NCI-H446 (cell line): Measurements from ENCODE around the gene RTP2.

Experiments used
- DNase-seq, 2 experiments: peaks; one replicate each; lab custom pipeline; 2025; lab: John Stamatoyannopoulos, UW

The RTP2 gene

DNA sequence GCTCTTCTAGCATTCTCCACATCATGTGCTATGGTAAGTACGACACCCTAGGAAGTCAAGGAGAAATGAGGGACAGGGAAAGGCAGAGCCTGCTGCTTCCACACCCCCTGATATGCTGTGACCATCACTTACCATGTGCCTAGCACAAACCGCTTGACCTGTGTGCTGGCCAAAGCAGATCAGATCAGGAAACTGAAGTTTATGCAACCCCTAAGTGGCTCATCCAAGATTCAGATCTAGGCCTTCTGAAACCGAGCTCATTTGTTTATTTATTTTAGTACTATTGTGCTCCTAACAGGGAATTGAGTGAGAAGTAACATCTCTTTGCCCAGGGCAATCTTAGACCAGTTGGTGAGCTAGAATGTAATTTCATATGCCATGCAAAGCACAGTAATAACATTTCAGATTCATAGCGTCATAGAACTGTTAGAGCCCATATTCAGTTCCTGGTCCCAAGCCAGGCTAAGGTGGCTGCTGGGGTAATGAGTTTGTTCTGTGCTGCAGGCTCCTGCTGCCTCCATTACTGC, at the start of gene RTP2:
Gene RTP2 (minus strand): TSS at position 51 of the 527 bp plus-strand sequence. CDS start 429 bp downstream, outside the sequence.
- no peak for DNase-seq

DNA sequence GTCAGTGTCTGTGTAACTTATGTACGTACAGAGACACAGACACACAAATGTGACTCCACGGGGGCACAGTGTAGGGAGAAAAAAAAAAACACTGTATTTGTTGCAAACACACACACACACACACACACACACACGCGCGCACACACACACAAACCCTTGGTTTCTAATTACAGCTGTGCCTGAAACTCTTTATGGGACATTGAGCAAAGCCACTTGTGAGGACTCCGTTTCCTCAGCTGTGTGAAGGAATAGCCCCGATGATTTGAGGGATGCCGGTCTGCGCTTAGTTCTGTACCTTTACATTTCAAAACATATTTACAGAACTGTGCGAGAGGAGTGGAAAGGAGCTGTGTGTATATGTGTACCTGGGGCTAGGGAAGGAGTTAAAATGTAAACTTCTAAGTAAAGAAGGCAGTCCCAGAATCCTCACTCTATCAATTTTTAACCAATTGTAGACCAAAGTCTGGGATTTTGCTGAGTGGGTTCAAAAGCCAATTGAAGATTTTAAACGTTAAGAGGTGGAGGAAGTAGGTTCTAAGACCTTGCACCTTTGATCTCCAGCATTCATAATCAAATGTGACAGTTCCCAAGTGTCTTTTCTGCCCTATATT, 48.3 kb upstream of the RTP2 start:
- DNase-seq, result no peak

GRCh38 chr3:187750006-187750512, 47.7 kb upstream of the RTP2 start:
- peak in 1 of 2 experiments; percentile 24 for DNase-seq

DNA sequence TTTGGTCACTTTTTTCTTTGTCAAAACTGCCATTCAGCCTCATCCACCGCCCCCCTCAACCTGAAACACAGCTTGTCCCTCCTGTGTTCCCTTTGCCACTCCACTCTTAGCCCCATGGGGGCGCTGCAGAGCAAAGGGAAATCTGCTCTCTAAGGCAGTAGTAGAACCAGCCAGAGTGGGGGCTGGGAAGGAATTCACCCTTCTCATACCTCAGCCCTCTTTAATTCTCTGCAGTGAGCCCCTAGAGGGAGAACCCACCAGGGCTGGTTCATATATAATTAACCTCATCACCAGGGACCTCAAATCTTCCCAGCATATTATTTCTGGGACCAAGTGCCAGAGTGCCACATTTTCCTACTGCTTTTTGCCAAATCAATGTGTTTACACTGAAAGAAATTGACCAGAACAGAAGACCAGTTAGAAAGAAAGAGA, 45.7 kb upstream of the RTP2 start:
- DNase-seq, result peak; percentile 85 to 94

- no peak for DNase-seq
Observed at GRCh38 chr3:187747506-187747905, 45.1 kb upstream of the RTP2 start.

DNA sequence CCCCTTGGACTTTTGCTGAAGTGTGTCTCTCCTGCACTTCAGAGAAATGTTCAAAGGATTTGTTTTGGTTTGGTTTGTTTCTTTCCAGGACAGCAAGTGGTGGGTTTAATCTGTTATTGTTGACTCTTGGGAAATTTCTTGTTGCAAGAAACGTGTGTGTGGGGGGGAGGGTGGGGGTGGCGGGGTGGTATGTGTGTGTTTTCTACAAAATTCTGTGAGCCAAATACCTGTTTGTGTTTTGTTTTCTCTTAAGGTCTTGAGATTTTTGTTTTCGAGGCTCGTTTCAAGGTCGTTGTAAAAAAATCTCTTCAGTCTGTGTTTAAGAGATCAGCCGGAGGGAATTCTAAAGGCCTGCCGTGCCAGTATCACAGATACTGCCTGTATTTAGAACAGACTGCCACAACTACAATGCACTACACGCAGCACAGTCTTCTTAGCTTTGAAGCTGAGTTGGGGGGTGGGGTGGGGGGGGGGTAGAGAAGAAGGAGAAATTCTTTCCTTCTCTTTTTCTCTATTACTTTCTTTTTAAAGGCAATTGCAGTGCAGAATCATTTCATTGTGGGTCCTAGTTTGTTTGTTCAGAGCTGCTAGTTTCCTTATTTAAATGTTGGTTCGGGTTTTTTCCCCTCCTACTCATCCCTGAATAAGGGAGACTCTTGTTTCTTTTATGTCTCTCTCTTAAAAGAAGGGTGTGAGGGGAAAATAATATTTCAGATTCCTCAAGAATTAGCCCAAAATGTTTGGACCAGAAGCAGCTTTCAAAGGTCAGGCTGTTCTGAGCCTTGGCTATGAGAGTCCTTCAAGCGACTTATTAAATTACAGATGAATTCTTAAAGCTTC, 44.3 kb upstream of the RTP2 start:
- DNase-seq, result no peak

GRCh38 chr3:187746059-187746441, 43.7 kb upstream of the RTP2 start:
- no peak for DNase-seq

- DNase-seq, result peak; percentile 96 to 97
Observed at GRCh38 chr3:187745201-187746058, 43.1 kb upstream of the RTP2 start, which contains the start of gene BCL6. Gene BCL6 (minus strand): TSS chr3:187745468. CDS start chr3:187733693, 11,775 bp downstream.

DNA sequence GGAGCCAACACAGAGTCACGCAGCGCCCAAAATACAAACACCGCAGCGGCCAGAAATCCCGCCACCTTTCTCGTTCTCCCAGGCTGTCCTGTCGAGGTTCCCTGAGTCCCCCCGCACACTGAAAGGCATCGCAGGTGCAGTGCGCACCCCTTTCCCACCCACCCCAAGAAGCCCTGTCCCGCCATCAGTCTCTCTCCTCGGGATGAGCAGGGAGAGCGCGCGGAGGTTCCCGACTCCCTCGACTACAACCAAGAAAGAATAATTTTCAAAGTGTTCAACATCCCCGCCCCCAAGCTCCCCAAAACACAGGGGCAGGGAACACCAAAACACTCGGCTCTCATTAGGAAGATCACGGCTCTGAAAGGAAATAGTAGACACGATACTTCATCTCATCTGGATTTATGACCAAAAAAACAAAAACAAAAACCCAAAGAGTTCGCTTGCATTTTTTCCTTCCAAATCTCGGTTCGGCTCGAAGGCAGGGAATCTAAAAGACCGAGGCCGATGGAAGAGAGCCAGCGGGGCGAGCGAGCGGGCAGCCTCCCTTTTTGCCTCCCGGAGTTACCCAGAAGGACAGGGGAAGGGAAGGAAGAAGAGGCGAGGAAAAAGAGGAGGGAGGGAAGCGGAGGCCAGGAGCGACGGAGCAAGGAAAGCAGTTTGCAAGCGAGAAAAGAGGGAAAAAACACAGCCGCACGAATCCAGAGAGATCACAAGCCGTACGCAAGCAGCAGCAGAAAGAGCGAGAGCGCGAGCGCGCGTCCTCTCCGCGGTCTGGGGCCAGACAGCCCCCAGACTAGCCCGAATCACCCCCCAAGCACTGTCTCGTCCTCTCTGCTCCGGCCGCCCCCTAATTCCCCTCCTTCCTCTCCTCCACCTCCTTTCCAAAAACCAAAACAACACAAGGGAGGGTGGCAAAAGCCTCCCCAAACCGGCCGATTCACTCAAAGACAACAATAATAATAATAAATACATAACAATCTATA, 42.1 kb upstream of the RTP2 start:
- DNase-seq, result peak in 1 of 2 experiments; percentile 39

GRCh38 chr3:187743195-187744141, 41.1 kb upstream of the RTP2 start:
- no peak for DNase-seq

DNA sequence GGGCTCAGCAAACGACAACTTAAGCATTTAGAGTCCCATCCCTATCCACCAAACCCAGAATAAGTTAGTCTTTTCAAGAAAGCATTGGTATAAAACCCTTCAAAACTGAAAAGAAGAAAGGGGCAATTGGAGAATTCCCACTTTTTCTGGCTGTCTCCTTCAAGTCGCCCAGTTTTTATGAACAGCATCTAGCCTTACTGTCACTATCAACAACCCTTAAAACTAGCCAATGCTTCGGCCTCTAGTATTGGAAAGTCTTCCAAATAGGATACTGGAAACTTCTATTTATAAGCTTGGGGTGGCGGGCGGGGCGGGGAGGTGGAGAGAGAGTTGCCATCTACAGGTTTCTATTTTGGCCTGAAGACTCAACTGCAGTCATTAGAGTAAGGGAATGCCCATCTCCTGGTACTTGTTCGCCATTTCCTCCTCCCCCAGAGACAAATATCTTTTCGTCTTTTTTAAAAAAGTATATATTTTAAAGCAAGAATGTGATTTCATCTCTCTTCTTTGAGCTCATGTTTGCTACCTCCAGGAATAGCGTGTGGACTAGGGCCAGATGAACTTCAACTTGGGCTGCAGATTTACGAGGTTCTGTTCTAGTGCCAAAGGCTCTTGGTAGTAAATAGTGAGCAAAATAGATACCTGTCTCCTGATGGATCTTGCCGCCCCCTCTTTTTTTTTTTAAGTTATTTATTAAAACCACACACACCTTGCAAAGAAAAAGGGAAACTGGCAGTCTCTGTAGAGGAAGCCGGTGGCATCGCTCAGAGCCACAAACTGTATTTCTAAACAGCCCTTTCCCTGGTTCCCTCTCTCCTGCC, 40.2 kb upstream of the RTP2 start:
- DNase-seq, result no peak

DNA sequence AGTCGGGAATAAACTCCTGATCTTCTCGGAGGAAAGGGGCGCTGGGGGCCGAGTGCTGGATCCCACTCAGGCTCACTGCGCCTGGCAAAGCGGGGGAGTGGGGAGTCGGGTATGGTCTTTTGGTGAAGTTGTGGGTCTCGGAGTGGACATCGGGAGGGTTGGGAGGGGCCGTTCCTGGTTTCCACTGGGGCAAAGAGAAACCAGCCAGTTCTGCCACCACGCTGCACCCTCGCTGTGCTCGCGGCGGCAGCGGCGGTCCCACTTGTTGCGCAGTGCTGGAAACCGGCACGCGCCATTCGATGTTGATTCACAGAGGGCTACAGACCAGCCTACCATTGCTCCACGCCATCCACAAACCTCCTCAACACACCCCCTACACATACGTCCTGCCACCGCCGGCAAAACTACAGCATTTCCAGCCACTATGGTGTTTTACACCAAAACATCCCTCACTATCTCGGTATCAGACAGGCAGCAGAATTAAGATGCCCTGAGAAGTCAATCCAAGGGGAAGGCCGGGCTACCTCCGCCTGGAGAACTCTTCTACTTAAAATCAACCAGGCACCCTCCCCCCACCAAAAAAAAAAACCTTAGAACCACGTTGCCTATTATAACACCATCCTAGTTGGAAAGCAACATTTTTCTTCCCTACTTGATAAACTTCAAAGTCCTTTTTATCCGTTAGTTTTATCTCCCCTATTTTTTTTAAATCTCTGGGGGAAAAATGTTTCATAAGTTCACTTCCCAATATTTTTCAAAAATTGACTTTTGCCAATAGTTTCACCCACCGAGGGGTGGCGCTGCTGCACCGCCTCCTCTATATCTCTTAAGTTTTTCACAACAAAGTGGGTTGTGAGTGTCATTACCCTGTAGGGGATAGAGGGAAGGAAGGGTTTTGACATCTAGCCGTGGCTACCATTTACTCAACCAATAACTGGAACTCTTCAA, 39.3 kb upstream of the RTP2 start:
- DNase-seq, result peak; percentile 52 to 81

DNA sequence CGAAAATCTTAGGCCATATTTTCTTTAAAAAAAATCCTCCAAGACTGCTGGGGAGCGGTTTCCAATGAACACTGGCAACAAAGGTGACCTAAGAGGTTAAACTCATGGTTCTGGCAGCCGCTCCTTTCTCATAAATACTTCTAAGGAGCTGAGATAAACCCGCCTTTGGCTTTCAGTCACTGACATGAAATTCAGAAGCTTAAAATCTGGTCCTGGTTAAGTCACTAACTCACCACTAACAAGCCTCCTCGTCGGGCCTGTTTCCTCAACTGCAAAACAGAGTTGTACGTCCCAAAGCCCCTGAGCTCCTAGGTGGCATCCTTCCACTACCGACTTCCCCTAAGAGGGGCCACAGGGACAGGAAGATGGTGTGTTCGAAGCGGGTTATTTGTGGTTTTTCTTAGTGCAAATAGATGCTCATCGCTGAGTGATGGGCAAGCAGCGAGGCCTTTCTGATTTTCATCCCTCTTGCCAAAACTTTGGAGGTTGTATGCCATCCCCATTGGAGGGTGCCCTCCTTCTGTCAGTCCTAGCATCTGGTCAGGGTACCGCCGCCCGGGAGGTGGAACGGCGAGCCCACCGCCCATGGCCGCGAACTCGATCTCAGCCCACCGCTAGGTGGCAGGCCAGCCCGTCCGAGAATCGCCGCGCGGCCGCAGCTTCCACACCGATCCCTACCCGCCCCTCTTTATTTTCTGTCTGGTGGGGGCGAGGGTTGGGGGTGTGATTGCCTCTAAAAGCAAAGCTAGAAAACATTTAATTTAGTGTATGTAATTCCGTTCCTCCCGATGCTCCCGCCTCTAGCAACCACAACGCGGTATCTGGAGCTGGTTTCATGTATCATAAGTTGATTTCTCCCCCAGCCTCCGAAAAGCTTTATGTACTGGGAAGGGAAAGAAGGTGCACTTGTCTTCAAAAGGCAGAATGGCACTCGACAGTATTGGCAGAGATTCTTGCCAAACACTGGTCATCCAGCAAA, 38.4 kb upstream of the RTP2 start:
- DNase-seq, result peak; percentile 72 to 75

DNA sequence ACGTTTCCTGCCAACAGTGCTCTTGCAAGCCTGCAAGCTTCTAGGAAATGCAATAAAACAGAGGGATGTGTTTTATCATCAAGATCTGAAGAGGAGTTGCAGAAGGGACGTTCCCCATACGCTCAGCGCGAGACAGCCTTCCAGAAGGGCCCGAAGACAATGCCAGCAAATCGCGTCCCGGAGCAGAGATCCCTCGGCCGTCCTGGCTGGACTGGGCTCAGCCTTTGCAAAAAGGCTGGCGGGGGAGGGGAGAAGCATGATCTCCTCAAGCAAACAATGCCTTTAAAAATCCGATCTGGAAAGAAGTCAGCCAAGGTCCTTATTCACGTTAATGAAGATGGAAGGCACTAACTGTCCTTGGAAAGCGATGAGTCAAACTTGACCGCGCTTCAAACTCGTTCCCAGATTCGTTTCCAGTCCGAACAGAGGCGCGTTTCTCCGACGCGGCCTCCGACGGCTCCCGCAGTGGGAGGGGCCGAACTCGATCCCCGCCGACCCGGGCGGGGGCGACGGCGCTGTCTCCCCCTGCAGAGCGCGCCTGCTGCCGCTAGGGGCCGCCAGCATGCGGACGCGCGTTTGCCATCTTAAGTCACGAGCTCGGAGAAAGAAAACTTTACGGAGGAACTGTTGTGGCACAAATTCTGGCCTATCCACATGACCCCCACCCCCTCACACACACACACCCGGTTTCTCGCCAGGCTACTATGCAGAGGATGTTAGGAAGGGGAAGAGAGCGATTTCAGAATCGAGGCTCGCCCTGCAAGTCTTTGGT, 37.4 kb upstream of the RTP2 start:
- DNase-seq, result peak; percentile 84 to 90

GRCh38 chr3:187739094-187739560, 36.8 kb upstream of the RTP2 start:
- no peak for DNase-seq
